NB4 (cell line): ENCODE data around the gene DAW1.

Experiments
- CTCF ChIP-seq: IDR thresholded peaks from one replicate; pipeline ENCODE4 v1.5.1; 2012; ENCODE audit warnings: low read depth, low read length
- POLR2A ChIP-seq: IDR thresholded peaks from 2 replicates; pipeline ENCODE4 v1.6.1; 2011; ENCODE audit warnings: mild to moderate bottlenecking; ENCODE audit not compliant: insufficient read length; ENCODE audit errors: extremely low read depth

GRCh38 chr2:227862741-227863588, 8.5 kb upstream of the DAW1 start:
- no peak for TF ChIP-seq POLR2A
- TF ChIP-seq CTCF: no peak
